GM23338 (cell line): ENCODE results near the gene CNNM3. TPM values are rescaled to one million over a fixed set of nuclear protein-coding genes. Genes with fewer than 3 reads are reported as not detected.

Experiments used
- JUNB ChIP-seq: IDR thresholded peaks from one replicate; pipeline ENCODE4 v1.6.1; 2016; ENCODE audit warnings: antibody characterized with exemption; ENCODE audit not compliant: unreplicated experiment
- NANOG ChIP-seq: IDR thresholded peaks from 2 replicates; pipeline ENCODE4 v1.6.1; 2016; ENCODE audit warnings: antibody characterized with exemption, borderline replicate concordance
- POLR2AphosphoS5 ChIP-seq: IDR thresholded peaks from 2 replicates; pipeline ENCODE4 v1.6.1; 2016; ENCODE audit warnings: antibody characterized with exemption, low read depth
- ZNF114 ChIP-seq: fragments of 250-450 bp; sonication (Bioruptor Pico); IDR thresholded peaks from 2 replicates; pipeline ENCODE4 v1.5.0; 2020; ENCODE audit warnings: mild to moderate bottlenecking, moderate library complexity
- ZNF331 ChIP-seq: fragments of 250-450 bp; sonication (Bioruptor Pico); IDR thresholded peaks from 2 replicates; pipeline ENCODE4 v1.5.0; 2020; ENCODE audit warnings: low read depth, mild to moderate bottlenecking, moderate library complexity
- polyA plus RNA-seq: library from polyadenylated mRNA; unstranded; fragments of >200 nt; fragmentation: Nextera tagmentation; extraction: Ambion mirVana; gene quantifications from 2 replicates; pipeline ENCODE4 v1.2.1, GENCODE V29; 2016
- total RNA-seq: library from RNA; depleted of rRNA; stranded (reverse); fragments of >200 nt; shearing (Covaris generic); gene quantifications from 2 replicates; pipeline ENCODE4 v1.2.3, GENCODE V29; 2014
- TF ChIP-seq, protein P1 (sequence below): fragments of 250-450 bp; sonication (Bioruptor Pico); IDR thresholded peaks from 2 replicates; pipeline ENCODE4 v1.5.0; 2020; ENCODE audit warnings: mild to moderate bottlenecking, moderate library complexity
- TF ChIP-seq, protein P2 (sequence below): IDR thresholded peaks from one replicate; pipeline ENCODE4 v1.6.1; 2018; ENCODE audit warnings: antibody characterized with exemption; ENCODE audit not compliant: unreplicated experiment

Gene CNNM3
- total and polyA plus RNA-seq, 2 experiments from 2014 or later = 5.3 to 25.7 TPM

DNA sequence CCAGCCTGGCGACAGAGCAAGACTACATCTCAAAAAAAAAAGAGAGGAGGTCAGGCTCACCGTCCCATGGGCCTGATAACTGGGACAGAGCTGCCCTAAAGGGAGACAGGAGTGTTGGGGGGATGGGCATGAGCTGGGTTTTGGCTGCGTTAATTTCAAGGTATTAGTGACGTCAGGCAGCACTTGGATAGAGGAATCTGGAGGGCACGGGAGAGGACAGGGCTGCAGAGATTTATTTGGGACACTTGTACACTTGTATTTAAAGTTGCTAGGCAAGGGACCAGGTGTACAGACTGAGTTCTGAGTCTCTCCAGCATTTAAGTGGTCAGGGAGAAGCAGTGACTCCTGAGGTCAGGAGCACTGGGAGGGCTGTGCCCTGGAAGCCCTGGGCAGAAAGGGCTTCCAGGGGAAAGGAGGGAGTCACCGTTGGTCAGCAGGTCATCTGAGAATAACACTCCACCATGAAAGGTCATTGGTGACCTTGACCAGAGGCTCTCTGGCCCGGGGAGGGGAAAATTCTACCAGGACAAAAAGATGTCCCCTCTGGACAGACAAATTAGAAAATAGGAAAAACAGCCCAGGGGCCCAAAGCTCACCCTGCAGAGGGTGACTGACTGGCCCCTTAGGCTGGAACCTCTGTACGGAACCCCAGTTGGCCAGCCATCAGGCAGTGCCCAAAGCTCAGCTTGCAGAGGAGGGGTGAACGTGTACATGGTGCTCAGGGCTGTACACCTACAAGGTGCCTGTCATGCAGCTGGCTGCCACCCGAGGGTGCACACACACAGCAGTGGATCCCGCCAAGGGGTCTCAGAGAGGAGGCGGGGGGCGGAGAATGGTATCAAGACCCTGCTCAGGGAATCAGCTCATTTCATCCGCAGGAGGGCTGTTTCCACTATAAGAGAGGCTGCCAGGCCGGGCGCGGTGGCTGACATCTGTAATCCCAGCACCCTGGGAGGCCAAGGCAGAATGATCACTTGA lies 23.0 kb upstream of the CNNM3 start (continued):
- TF ChIP-seq, protein P1, sequence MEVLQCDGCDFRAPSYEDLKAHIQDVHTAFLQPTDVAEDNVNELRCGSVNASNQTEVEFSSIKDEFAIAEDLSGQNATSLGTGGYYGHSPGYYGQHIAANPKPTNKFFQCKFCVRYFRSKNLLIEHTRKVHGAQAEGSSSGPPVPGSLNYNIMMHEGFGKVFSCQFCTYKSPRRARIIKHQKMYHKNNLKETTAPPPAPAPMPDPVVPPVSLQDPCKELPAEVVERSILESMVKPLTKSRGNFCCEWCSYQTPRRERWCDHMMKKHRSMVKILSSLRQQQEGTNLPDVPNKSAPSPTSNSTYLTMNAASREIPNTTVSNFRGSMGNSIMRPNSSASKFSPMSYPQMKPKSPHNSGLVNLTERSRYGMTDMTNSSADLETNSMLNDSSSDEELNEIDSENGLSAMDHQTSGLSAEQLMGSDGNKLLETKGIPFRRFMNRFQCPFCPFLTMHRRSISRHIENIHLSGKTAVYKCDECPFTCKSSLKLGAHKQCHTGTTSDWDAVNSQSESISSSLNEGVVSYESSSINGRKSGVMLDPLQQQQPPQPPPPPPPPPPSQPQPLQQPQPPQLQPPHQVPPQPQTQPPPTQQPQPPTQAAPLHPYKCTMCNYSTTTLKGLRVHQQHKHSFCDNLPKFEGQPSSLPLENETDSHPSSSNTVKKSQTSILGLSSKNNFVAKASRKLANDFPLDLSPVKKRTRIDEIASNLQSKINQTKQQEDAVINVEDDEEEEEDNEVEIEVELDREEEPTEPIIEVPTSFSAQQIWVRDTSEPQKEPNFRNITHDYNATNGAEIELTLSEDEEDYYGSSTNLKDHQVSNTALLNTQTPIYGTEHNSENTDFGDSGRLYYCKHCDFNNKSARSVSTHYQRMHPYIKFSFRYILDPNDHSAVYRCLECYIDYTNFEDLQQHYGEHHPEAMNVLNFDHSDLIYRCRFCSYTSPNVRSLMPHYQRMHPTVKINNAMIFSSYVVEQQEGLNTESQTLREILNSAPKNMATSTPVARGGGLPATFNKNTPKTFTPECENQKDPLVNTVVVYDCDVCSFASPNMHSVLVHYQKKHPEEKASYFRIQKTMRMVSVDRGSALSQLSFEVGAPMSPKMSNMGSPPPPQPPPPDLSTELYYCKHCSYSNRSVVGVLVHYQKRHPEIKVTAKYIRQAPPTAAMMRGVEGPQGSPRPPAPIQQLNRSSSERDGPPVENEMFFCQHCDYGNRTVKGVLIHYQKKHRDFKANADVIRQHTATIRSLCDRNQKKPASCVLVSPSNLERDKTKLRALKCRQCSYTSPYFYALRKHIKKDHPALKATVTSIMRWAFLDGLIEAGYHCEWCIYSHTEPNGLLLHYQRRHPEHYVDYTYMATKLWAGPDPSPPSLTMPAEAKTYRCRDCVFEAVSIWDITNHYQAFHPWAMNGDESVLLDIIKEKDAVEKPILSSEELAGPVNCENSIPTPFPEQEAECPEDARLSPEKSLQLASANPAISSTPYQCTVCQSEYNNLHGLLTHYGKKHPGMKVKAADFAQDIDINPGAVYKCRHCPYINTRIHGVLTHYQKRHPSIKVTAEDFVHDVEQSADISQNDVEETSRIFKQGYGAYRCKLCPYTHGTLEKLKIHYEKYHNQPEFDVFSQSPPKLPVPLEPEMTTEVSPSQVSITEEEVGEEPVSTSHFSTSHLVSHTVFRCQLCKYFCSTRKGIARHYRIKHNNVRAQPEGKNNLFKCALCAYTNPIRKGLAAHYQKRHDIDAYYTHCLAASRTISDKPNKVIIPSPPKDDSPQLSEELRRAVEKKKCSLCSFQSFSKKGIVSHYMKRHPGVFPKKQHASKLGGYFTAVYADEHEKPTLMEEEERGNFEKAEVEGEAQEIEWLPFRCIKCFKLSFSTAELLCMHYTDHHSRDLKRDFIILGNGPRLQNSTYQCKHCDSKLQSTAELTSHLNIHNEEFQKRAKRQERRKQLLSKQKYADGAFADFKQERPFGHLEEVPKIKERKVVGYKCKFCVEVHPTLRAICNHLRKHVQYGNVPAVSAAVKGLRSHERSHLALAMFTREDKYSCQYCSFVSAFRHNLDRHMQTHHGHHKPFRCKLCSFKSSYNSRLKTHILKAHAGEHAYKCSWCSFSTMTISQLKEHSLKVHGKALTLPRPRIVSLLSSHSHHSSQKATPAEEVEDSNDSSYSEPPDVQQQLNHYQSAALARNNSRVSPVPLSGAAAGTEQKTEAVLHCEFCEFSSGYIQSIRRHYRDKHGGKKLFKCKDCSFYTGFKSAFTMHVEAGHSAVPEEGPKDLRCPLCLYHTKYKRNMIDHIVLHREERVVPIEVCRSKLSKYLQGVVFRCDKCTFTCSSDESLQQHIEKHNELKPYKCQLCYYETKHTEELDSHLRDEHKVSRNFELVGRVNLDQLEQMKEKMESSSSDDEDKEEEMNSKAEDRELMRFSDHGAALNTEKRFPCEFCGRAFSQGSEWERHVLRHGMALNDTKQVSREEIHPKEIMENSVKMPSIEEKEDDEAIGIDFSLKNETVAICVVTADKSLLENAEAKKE (CRISPR knock-in tag) = no peak
- TF ChIP-seq JUNB (no peak), ZNF331 (CRISPR knock-in tag) (no peak), NANOG (no peak), POLR2AphosphoS5 (no peak), ZNF114 (no peak)
- TF ChIP-seq, protein P2, sequence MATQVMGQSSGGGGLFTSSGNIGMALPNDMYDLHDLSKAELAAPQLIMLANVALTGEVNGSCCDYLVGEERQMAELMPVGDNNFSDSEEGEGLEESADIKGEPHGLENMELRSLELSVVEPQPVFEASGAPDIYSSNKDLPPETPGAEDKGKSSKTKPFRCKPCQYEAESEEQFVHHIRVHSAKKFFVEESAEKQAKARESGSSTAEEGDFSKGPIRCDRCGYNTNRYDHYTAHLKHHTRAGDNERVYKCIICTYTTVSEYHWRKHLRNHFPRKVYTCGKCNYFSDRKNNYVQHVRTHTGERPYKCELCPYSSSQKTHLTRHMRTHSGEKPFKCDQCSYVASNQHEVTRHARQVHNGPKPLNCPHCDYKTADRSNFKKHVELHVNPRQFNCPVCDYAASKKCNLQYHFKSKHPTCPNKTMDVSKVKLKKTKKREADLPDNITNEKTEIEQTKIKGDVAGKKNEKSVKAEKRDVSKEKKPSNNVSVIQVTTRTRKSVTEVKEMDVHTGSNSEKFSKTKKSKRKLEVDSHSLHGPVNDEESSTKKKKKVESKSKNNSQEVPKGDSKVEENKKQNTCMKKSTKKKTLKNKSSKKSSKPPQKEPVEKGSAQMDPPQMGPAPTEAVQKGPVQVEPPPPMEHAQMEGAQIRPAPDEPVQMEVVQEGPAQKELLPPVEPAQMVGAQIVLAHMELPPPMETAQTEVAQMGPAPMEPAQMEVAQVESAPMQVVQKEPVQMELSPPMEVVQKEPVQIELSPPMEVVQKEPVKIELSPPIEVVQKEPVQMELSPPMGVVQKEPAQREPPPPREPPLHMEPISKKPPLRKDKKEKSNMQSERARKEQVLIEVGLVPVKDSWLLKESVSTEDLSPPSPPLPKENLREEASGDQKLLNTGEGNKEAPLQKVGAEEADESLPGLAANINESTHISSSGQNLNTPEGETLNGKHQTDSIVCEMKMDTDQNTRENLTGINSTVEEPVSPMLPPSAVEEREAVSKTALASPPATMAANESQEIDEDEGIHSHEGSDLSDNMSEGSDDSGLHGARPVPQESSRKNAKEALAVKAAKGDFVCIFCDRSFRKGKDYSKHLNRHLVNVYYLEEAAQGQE = no peak
